M059J (cell line): Measurements from ENCODE around the gene CENPM. TPM values are rescaled to one million over a fixed set of nuclear protein-coding genes. Genes with fewer than 3 reads are reported as not detected.
A peak's percentile ranks its signal among the peaks of the same experiment; 100 is the strongest.

Source experiments
- DNase-seq: peaks from one replicate; pipeline ENCODE4 v3.0.0-alpha.2; 2012; ENCODE audit warnings: low read depth
- total RNA-seq: library from RNA; depleted of rRNA; stranded (reverse); fragments of >200 nt; shearing (Covaris generic); gene quantifications from 2 replicates; pipeline ENCODE4 v1.2.3, GENCODE V29; 2014

The CENPM gene
- total RNA-seq, 1 experiment from 2014 or later: 62.8 TPM

GRCh38 chr22:41915035-41915785 lies 31.7 kb downstream of the CENPM start, which contains the start of gene SHISA8:
Gene SHISA8 (minus strand): TSS chr22:41915074. CDS start chr22:41914667, 407 bp downstream.
- no peak for DNase-seq

DNA sequence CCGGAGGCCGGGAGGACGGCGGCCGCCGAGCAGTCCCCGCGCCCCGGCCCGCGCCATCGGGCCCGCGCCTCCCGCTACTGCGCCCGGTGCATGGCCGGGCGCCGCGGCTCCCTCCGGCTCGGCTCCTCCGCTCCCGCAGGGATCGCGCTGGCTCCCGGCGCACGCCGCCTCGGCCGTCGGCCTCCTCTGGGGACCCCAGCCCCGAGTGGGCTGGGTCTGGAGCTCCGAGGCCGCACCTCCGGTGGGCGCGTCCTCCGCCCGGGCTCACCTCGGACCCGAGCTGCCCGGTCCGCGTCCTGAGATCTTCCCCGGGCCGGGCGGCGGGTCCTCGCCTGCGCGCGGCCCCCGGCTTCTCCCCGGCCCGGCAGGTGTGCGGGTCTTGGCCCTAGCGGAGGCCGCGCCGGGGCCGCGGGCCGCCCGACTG lies 32.3 kb downstream of the CENPM start:
- DNase-seq: no peak

DNA sequence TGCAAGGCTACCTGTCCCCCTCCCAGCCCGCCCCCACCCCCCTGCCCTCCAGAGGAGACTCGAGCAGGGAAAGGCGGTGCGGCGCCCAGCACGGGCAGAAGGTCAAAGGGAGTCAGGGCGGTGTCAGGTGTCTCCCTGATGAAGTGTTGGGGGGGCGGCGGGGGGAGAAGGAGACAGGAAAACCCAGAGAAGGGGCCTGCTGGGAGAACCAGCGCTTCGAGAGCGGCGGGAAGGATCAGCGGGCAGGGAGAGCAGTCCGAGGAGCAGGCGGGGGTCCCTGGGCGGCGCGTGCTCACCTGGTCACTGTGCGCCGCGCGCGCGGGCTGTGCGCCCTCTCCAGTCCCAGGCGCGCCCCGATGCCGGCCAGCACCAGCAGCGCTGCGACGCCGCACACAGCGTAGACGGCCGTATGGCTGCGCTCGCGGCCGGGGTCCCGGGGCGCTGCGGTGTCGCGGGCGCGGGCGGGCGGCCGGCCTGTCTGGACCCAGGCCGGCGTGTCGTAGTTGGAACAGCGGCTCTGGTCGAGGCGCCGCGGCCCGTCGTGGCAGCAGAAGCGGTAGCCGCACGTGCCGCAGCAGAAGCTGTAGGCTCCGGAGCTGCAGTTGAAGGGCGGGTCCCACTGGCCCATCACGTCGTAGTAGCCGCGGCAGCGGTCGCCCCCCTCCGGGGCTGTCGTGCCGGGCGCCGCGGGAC lies 33.0 kb downstream of the CENPM start:
- no peak for DNase-seq

GRCh38 chr22:41913040-41913719 lies 33.8 kb downstream of the CENPM start:
- DNase-seq: no peak

GRCh38 chr22:41912338-41913039 lies 34.5 kb downstream of the CENPM start:
- no peak for DNase-seq

DNA sequence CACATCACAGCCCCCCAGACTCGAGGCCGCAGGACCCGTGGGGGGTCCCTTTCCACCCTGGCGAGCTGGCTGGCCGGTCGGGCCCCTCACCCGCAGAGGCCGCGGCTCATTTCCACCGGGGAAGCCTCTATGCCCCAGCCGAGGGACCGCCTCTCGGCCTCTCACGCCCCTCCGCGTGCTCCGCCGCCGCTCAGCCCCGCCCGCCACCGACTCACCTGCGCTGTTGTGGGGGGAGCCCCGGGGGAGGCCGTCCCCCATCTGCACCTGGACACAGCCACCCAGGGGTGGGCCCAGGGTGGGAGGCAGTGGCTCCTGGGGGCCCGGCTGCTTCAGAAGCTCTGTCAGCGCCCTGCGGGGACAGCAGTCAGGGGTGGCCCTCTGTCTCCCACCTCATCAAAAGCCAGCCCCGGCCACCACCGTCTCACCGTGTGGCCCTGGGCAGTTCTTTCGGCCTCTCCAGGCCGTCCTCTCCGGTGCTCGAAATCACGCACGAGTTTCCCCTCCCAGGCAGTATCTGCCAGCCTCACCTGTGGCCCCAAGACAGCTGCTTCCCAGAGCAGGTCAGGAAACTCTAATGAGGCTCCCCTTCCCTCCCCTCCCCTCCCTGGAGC lies 35.8 kb downstream of the CENPM start:
- no peak for DNase-seq

GRCh38 chr22:41910050-41911000 lies 36.6 kb downstream of the CENPM start:
- peak; percentile 31 for DNase-seq

- peak; percentile 21 for DNase-seq
Measured at GRCh38 chr22:41909310-41910049, 37.5 kb downstream of the CENPM start.

- DNase-seq: no peak
Measured at GRCh38 chr22:41908411-41909309, 38.3 kb downstream of the CENPM start.

DNA sequence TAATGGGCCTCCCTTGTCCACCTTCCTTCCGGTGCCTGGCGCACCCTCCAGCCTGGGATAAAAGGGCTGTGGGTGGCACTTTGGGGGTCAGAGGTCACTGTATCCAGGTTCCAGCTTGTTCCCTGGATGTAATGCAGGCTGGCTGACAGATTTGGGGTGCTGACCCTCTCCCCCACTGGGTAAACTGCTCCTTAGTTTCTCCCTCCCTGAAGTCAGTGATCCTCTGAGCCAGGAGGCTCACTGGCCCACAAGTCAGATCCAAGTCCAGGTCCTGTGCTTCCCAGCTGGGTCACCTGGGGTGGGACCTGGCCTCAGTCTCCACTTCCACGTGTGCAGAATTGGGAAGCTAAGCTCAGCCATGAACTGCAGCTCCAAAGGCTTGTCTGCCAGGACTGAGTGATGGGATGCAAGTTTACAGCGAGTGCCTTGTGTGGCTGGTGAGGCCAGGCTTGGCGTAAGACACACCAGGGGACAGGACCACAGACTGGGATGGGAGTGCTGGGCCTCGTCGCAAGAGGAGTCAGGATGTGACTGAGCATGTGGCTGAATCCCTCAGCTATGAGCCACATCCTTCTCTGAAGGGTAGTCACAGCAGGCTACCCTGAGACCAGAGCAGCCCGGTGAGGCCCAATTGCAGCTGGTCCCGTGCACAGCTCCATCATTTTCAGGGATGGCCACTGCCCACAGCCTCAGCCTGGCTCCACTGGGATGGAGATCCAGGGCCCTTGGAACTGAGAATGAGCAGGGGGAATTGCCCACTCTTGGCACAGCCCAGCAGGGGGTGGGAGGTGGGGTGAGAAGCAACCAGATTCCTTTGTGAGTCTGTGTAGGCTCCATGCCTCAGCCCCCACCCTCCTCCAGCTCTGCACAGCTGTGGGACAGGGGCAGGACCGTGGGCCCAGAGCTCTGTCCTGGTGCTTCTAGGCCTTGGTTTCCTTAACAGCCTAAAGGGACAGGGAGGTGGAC lies 39.2 kb downstream of the CENPM start:
- peak; percentile 16 for DNase-seq

GRCh38 chr22:41906822-41907221 lies 40.1 kb downstream of the CENPM start:
- DNase-seq: no peak

DNA sequence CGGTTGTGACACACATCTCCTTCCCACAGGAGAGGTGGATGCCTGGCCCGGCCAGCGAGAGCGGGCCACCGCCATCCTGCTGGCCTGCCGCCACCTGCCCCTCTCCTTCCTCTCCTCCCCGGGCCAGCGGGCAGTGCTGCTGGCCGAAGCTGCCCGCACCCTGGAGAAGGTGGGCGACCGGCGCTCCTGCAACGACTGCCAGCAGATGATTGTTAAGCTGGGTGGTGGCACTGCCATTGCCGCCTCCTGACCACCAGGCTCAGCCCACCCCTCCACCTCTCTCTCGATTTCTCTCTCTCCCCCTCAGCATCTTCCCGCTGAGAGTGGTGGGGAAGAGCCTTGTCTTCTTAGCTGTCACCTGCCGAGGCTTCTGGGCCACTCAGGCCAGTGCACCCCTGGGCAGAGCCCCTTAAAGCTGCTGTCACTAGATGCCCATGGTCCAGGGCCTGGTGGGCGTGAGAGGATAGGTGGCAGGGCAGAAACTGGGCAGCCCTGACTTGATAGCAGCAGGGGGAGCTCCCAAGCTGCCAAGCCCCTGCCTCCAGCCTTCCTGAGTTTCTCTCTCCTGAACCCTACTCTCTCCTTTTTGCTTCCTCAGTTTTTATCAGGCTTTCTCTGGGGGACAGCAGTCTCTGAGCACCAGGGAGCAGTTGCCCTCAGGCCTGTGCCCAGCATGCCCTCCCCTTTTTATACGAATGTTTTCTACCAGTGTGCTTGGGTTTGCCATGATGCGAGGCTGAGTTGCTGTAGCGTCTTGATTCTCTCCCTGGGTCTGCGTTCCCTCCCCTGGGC lies 41.3 kb downstream of the CENPM start:
- no peak for DNase-seq

DNA sequence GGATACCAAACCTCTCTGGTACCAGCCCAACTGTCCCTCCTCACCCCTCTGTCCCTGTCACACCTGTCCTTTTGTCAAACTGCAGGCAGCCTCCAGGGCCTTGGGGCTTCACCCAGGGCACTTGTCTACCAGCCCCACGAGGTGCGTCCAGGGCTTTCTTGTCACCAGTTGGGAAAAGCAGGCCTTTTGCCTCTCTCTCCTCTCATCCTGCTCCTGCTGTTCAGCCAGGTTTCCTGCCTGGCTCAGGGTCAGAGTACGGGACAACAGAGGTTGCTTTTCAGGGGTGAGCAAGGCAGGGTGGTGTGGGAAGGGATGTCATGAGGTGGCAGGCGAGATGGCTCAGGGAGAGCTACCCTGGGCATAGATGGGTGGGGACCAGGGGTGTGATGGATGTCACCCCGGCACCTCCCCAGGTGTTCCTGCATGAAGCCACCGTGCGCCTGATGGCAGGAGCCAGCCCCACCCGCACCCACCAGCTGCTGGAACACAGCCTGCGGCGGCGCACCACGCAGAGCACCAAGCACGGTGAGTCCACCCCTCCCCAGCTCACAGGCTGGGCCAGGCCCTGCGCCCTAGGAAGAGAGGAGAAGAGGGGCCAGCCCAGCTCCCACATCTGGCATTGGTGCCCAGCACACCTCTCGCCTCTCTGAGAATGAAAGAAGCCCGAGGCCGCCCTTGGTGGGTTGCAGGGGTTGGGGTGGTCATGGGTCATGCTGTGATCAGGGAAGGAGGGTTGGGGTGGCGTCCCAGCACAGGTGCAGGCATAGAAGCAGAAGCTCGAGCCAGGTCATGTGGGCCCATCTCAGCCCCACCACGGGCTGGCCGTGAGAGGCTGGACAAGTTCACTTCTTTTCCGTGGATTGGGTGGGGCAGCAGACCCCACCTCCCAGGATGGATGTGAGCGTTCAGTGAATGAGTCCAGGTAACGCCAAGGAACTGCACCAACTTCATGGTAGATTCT lies 42.2 kb downstream of the CENPM start:
- no peak for DNase-seq

DNA sequence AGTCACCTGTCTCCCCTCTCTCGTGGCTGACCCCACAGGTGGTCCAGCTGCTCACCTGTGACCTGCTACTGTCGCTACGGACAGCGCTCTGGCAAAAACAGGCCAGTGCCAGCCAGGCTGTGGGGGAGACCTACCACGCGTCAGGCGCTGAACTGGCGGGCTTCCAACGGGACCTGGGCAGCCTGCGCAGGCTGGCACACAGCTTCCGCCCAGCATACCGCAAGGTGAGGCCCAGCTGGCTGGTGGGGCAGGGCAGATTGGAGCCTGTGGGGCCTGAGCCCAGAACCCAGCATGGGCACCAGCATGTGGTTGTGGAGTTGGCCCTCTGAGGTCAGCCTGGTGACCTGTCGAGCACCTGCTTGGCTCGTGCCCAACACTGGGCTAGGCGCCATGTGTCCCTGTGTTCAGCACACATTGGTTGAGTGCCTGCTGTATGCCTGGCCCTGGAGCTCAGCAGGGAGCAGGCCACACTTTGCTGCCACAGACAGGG lies 44.0 kb downstream of the CENPM start:
- no peak for DNase-seq

GRCh38 chr22:41902016-41902415 lies 44.9 kb downstream of the CENPM start:
- DNase-seq: no peak
